ENCODE measurements around the gene METTL8.

DNA sequence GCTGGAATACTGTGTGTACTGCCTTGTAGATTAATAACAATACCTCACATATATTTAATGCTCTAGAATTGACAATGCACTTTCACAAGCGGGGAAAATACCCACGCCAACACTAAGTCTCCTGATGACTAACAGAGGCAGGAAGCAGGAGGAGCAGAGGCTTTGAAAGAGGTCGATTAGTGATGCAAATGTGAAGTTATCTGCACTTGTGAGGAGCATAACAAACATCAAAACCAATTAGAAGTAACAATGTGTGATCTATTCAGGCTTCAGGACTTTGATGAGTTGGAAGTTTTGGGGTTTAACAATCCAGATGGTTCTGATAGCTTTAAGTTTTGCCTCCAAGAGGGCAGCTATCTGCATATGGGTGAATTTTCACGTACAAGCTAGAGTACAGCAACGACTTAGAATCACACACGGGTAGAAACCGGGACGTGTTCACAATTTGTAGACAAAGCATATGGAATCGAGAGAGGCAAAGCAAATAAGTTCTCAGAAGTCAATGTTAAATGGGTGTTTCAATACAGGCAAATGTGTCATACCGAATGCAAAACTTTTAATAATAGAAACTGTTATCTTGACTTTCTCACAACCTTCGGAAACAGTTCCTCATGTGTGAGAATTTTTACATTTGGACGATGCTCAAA is 114.5 kb downstream of the METTL8 start:
- TF ChIP-seq POLR2AphosphoS5 (IDR thresholded peaks at IDR 0.05; ENCODE audit: low read depth, low read length), result no peak
- TF ChIP-seq, protein P1, sequence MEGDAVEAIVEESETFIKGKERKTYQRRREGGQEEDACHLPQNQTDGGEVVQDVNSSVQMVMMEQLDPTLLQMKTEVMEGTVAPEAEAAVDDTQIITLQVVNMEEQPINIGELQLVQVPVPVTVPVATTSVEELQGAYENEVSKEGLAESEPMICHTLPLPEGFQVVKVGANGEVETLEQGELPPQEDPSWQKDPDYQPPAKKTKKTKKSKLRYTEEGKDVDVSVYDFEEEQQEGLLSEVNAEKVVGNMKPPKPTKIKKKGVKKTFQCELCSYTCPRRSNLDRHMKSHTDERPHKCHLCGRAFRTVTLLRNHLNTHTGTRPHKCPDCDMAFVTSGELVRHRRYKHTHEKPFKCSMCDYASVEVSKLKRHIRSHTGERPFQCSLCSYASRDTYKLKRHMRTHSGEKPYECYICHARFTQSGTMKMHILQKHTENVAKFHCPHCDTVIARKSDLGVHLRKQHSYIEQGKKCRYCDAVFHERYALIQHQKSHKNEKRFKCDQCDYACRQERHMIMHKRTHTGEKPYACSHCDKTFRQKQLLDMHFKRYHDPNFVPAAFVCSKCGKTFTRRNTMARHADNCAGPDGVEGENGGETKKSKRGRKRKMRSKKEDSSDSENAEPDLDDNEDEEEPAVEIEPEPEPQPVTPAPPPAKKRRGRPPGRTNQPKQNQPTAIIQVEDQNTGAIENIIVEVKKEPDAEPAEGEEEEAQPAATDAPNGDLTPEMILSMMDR (IDR thresholded peaks at IDR 0.05 in 2 of 3, conservative IDR thresholded peaks at IDR 0.05 in 1 of 3; ENCODE audit: borderline replicate concordance in 1 of 3, insufficient read depth in 1 of 3, low read depth in 2 of 3, low read length in 2 of 3), result no peak
- no peak for TF ChIP-seq SP1 (IDR thresholded peaks at IDR 0.05; ENCODE audit: low read depth)
- TF ChIP-seq, protein P2, sequence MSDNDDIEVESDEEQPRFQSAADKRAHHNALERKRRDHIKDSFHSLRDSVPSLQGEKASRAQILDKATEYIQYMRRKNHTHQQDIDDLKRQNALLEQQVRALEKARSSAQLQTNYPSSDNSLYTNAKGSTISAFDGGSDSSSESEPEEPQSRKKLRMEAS (IDR thresholded peaks at IDR 0.05), result no peak
- no peak for TF ChIP-seq POLR2A (IDR thresholded peaks at IDR 0.05; ENCODE audit: borderline replicate concordance, extremely low read depth, insufficient read depth, insufficient read length)
- no peak for TF ChIP-seq EZH2phosphoT487 (IDR thresholded peaks at IDR 0.05; ENCODE audit: borderline replicate concordance)
- TF ChIP-seq JUND (IDR thresholded peaks at IDR 0.05), result no peak
- TF ChIP-seq TCF7L2 (IDR thresholded peaks at IDR 0.05; ENCODE audit: borderline replicate concordance, extremely low read depth, insufficient read depth, insufficient read length), result no peak
- TF ChIP-seq EZH2 (IDR thresholded peaks at IDR 0.05), result no peak

Data from HCT116 (cell line).